K562 (cell line): ENCODE data around the gene RNU11. TPM values are rescaled to one million over a fixed set of nuclear protein-coding genes. Genes with fewer than 3 reads are reported as not detected.

Experiments
- JUN ChIP-seq, 2 experiments: sonication (generic) in 1 of 2; formaldehyde crosslinking in 1 of 2; IDR thresholded peaks; 2 replicates each; pipeline versions ENCODE4 v1.6.1 to v1.8.0; 2012 to 2022; ENCODE audit warnings: borderline replicate concordance in 2 of 2, mild to moderate bottlenecking in 2 of 2, improper control_type of control experiment in 1 of 2, low read depth in 1 of 2, low read length in 1 of 2, missing genetic modification reagents in 1 of 2
- RBM15 ChIP-seq: fragments of 200-400 bp; formaldehyde crosslinking; IDR thresholded peaks from 2 replicates; pipeline ENCODE4 v1.6.1; 2018; ENCODE audit warnings: mild to moderate bottlenecking, low read length, moderate library complexity; ENCODE audit not compliant: insufficient read depth
- RBM25 ChIP-seq: fragments of 200-400 bp; formaldehyde crosslinking; IDR thresholded peaks from 2 replicates; pipeline ENCODE4 v1.6.1; 2018; ENCODE audit warnings: low read length, low read depth, moderate library complexity; ENCODE audit not compliant: severe bottlenecking
- RREB1 ChIP-seq: fragments of 250-450 bp; sonication (Bioruptor Pico); IDR thresholded peaks from 2 replicates; pipeline ENCODE4 v1.4.0; 2020
- ZNF124 ChIP-seq: sonication (generic); formaldehyde crosslinking; IDR thresholded peaks from 2 replicates; pipeline ENCODE4 v1.8.1; 2022; ENCODE audit warnings: missing genetic modification reagents
- polyA plus RNA-seq, 8 experiments: library from polyadenylated mRNA; depleted of rRNA in 4 of 8; stranded (reverse) in 5 of 8; unstranded in 3 of 8; fragments of >200 nt; fragmentation: Nextera tagmentation in 2 of 8; fragmentation: Illumina TruSeq in 1 of 8; extraction: Ambion mirVana in 2 of 8; extraction: Trizol in 1 of 8; gene quantifications; 2 replicates each; pipeline versions ENCODE4 v1.2.1 to v1.2.3, GENCODE V29; 2011 to 2014; ENCODE audit warnings: inconsistent platforms in 1 of 8, missing spikeins in 1 of 8
- total RNA-seq, 7 experiments: library from RNA; depleted of rRNA in 6 of 7; stranded (reverse); fragments of >200 nt in 6 of 7; fragmentation: Illumina TruSeq in 2 of 7; extraction: Trizol in 2 of 7; gene quantifications; 2 replicates each; pipeline versions ENCODE4 v1.2.1 to v1.2.3, GENCODE V29; 2011 to 2021; ENCODE audit warnings: low replicate concordance in 1 of 7
- TF ChIP-seq, protein P1 (sequence below), 2 experiments: fragments of 200-800 bp in 1 of 2; sonication (Bioruptor generic) in 1 of 2; sonication (generic) in 1 of 2; formaldehyde crosslinking in 1 of 2; IDR thresholded peaks in 1 of 2; conservative IDR thresholded peaks in 1 of 2; 2 replicates each; pipeline versions ENCODE4 v1.5.0 to v1.6.1; 2016 to 2020; ENCODE audit warnings: missing compliant biosample characterization in 1 of 2, missing genetic modification characterization in 1 of 2, missing genetic modification reagents in 1 of 2
- TF ChIP-seq, protein P2 (sequence below): sonication (generic); formaldehyde crosslinking; IDR thresholded peaks from 2 replicates; pipeline ENCODE4 v1.8.0; 2023; ENCODE audit warnings: mild to moderate bottlenecking, missing genetic modification reagents

Gene RNU11
- total and polyA plus RNA-seq, 9 of the 15 experiments (the other 6 are each of a cell fraction or from before 2014, with no cell fraction given) = not detected

DNA sequence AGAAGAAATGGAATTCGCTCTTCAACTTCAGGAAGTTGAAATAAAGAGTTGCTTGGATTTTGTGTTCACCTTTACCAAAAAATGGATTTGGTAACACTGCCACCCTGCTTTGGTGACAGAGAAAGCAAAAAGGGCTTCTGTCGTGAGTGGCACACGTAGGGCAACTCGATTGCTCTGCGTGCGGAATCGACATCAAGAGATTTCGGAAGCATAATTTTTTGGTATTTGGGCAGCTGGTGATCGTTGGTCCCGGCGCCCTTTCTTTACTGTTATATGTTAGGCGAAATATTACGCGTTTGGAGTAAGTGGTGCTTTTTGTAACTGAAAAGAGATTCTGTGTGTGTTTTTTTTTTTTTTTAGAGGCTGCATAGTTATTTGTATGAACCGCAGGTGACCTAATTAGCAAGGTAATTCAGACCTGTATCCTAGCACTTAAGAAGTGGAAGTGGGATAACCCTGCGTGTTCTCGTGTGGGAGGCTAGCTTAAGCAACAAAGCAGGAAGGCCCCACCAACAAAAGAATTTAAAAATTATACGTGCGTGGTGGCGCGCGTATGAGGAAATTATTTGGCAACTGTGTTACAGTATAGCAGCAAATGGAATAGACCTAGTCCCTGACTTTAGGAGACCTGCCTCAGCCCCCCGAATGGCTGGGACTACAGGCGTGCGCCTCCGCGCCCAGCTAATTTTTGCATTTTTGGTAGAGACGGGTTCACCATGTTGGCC is at the start of gene RNU11 (continued):
- TF ChIP-seq RREB1 (CRISPR knock-in tag) (peak; percentile 88; the same call in 1 of the 2 replicates), RBM15 (no peak), JUN (IDR thresholded peaks at IDR 0.05; ENCODE audit: borderline replicate concordance, low read depth, low read length) (peak; percentile 90), JUN (CRISPR knock-in tag; IDR thresholded peaks at IDR 0.05; ENCODE audit: borderline replicate concordance) (peak; percentile 97), RBM25 (no peak), ZNF124 (CRISPR knock-in tag) (no peak)
- TF ChIP-seq, protein P1, sequence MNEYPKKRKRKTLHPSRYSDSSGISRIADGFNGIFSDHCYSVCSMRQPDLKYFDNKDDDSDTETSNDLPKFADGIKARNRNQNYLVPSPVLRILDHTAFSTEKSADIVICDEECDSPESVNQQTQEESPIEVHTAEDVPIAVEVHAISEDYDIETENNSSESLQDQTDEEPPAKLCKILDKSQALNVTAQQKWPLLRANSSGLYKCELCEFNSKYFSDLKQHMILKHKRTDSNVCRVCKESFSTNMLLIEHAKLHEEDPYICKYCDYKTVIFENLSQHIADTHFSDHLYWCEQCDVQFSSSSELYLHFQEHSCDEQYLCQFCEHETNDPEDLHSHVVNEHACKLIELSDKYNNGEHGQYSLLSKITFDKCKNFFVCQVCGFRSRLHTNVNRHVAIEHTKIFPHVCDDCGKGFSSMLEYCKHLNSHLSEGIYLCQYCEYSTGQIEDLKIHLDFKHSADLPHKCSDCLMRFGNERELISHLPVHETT (CRISPR knock-in tag; conservative IDR thresholded peaks at IDR 0.05 in 1 of 2, IDR thresholded peaks at IDR 0.05 in 1 of 2) = peak in 1 of 2 experiments; percentile 89; a peak in 1 of 4 replicates
- TF ChIP-seq, protein P2, sequence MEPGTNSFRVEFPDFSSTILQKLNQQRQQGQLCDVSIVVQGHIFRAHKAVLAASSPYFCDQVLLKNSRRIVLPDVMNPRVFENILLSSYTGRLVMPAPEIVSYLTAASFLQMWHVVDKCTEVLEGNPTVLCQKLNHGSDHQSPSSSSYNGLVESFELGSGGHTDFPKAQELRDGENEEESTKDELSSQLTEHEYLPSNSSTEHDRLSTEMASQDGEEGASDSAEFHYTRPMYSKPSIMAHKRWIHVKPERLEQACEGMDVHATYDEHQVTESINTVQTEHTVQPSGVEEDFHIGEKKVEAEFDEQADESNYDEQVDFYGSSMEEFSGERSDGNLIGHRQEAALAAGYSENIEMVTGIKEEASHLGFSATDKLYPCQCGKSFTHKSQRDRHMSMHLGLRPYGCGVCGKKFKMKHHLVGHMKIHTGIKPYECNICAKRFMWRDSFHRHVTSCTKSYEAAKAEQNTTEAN = peak; percentile 93
